HL-60 (cell line): ENCODE measurements around the gene ZNF185.

ENCODE experiments used
- DNase-seq, 2 experiments: peaks; one replicate each; pipeline ENCODE4 v3.0.0-alpha.2; 2010 to 2020; ENCODE audit warnings: low read depth in 1 of 2, low spot score in 1 of 2
- H3K27ac ChIP-seq: fragments of 250-450 bp; sonication (Bioruptor Pico); replicated peaks from 2 replicates; pipeline ENCODE4 v1.5.1; 2020; ENCODE audit warnings: mild to moderate bottlenecking, moderate library complexity
- H3K27me3 ChIP-seq: fragments of 250-450 bp; sonication (Bioruptor Pico); 2 replicates; pipeline ENCODE4 v1.5.1; 2021; ENCODE audit warnings: mild to moderate bottlenecking, moderate library complexity; ENCODE audit not compliant: insufficient read depth, poor library complexity, severe bottlenecking
- H3K4me3 ChIP-seq: replicated peaks from 2 replicates; pipeline ENCODE4 v1.5.1; 2011; ENCODE audit warnings: mild to moderate bottlenecking, control low read depth, low read length; ENCODE audit not compliant: insufficient read depth
- GABPA ChIP-seq: IDR thresholded peaks from 2 replicates; pipeline ENCODE4 v1.6.1; 2012; ENCODE audit warnings: low read depth
- POLR2AphosphoS5 ChIP-seq: IDR thresholded peaks from 2 replicates; pipeline ENCODE4 v1.6.1; 2012; ENCODE audit warnings: low read depth
- SPI1 ChIP-seq: IDR thresholded peaks from 2 replicates; pipeline ENCODE4 v1.6.1; 2012; ENCODE audit warnings: low read depth, mild to moderate bottlenecking, borderline replicate concordance
- TF ChIP-seq, protein P1 (sequence below): IDR thresholded peaks from one replicate; pipeline ENCODE4 v1.5.1; 2011; ENCODE audit warnings: low read length, control low read depth, inconsistent platforms; ENCODE audit not compliant: insufficient read depth
- TF ChIP-seq, protein P2 (sequence below): IDR thresholded peaks from 2 replicates; pipeline ENCODE4 v1.6.1; 2012; ENCODE audit warnings: low read depth; ENCODE audit not compliant: insufficient replicate concordance

The ZNF185 gene

DNA sequence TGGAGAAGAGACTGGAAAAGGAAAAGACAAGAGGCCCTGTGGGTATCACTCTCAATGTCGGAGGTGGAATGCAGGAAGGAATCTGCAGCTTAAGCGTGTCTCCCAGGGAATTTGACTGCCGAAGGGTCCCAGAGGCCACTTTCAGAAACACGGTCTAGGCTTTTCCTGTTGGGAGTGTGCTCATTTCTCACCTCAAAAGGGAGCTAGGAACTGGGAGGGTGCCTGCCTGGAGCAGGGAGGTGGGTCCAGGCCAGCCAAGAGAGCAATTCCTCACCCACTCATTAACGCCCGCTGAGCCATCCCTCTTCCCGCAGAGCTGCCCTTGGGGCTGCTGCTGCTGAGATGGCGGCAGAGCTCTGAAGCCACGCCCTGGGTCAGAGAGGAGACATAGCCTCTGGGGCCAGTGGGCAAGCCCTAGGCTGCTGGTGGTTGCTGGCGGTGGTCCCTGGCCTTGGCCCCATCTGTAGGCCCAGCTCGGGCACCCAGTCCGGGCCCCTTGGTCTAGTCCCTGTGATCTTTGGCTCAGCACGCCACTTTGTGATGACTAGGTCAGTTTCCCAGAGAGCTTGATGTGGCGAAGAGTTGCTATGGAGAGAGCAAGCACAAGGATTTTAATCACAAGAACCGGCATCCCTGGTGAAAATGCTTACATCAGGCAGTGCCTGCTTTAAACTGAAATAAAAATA is 4.1 kb downstream of the ZNF185 start:
- TF ChIP-seq GABPA: no peak
- TF ChIP-seq SPI1: no peak
- H3K4me3 ChIP-seq: no peak overlapping the region
- peaks cover 3% of the 10 kb centered on the region for H3K27me3 ChIP-seq
- no peak overlapping the region for H3K27ac ChIP-seq
- DNase-seq: no peak

DNA sequence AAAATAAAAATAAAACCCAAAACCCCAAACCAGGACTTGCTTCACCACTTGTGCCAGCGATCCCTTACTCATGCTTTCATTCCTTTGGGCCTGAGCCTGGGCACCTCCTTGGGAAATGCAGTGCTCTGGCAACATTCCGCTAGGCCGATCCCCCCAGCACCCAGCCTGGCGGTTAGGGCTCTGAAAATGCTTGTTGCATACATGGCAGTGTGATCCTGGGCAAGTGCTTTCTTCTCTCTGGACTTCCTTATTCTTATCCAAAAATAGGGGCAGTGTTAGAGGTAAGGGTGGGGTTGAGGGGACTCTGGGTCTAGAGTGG is 4.6 kb downstream of the ZNF185 start:
- no peak overlapping the region for H3K27ac ChIP-seq
- no peaks in the 10 kb centered on the region for H3K27me3 ChIP-seq
- TF ChIP-seq SPI1: no peak
- TF ChIP-seq, protein P1, sequence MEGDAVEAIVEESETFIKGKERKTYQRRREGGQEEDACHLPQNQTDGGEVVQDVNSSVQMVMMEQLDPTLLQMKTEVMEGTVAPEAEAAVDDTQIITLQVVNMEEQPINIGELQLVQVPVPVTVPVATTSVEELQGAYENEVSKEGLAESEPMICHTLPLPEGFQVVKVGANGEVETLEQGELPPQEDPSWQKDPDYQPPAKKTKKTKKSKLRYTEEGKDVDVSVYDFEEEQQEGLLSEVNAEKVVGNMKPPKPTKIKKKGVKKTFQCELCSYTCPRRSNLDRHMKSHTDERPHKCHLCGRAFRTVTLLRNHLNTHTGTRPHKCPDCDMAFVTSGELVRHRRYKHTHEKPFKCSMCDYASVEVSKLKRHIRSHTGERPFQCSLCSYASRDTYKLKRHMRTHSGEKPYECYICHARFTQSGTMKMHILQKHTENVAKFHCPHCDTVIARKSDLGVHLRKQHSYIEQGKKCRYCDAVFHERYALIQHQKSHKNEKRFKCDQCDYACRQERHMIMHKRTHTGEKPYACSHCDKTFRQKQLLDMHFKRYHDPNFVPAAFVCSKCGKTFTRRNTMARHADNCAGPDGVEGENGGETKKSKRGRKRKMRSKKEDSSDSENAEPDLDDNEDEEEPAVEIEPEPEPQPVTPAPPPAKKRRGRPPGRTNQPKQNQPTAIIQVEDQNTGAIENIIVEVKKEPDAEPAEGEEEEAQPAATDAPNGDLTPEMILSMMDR: no peak
- no peak for TF ChIP-seq POLR2AphosphoS5
- TF ChIP-seq, protein P2, sequence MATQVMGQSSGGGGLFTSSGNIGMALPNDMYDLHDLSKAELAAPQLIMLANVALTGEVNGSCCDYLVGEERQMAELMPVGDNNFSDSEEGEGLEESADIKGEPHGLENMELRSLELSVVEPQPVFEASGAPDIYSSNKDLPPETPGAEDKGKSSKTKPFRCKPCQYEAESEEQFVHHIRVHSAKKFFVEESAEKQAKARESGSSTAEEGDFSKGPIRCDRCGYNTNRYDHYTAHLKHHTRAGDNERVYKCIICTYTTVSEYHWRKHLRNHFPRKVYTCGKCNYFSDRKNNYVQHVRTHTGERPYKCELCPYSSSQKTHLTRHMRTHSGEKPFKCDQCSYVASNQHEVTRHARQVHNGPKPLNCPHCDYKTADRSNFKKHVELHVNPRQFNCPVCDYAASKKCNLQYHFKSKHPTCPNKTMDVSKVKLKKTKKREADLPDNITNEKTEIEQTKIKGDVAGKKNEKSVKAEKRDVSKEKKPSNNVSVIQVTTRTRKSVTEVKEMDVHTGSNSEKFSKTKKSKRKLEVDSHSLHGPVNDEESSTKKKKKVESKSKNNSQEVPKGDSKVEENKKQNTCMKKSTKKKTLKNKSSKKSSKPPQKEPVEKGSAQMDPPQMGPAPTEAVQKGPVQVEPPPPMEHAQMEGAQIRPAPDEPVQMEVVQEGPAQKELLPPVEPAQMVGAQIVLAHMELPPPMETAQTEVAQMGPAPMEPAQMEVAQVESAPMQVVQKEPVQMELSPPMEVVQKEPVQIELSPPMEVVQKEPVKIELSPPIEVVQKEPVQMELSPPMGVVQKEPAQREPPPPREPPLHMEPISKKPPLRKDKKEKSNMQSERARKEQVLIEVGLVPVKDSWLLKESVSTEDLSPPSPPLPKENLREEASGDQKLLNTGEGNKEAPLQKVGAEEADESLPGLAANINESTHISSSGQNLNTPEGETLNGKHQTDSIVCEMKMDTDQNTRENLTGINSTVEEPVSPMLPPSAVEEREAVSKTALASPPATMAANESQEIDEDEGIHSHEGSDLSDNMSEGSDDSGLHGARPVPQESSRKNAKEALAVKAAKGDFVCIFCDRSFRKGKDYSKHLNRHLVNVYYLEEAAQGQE: no peak
- TF ChIP-seq GABPA: no peak
- H3K4me3 ChIP-seq: no peak overlapping the region
- DNase-seq: no peak

DNA sequence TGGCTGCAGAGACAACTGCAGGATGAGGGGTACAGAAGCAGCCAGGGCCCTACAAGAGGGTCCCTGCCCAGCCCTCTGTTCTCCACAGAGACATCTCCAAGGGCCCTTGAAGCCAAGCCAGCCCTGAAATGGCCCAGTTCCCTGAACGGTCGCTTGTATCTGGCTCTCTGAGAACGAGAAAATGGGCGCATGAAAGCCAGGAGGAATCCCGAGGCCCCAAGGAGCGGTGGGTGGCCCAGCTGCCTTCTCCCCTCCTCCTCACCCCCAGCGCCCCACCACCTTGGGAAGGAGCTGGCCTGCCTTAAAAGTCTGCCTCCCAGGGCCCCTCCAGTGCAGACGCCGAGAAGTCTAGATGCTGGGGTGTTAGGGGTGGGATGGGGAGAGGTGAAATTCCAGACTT is 5.7 kb downstream of the ZNF185 start:
- TF ChIP-seq GABPA: no peak
- TF ChIP-seq SPI1: no peak
- TF ChIP-seq, protein P2: no peak
- no peak for TF ChIP-seq POLR2AphosphoS5
- TF ChIP-seq, protein P1: no peak
- H3K27me3 ChIP-seq: no peaks in the 10 kb centered on the region
- no peak for DNase-seq
- no peak overlapping the region for H3K4me3 ChIP-seq
- no peak overlapping the region for H3K27ac ChIP-seq

DNA sequence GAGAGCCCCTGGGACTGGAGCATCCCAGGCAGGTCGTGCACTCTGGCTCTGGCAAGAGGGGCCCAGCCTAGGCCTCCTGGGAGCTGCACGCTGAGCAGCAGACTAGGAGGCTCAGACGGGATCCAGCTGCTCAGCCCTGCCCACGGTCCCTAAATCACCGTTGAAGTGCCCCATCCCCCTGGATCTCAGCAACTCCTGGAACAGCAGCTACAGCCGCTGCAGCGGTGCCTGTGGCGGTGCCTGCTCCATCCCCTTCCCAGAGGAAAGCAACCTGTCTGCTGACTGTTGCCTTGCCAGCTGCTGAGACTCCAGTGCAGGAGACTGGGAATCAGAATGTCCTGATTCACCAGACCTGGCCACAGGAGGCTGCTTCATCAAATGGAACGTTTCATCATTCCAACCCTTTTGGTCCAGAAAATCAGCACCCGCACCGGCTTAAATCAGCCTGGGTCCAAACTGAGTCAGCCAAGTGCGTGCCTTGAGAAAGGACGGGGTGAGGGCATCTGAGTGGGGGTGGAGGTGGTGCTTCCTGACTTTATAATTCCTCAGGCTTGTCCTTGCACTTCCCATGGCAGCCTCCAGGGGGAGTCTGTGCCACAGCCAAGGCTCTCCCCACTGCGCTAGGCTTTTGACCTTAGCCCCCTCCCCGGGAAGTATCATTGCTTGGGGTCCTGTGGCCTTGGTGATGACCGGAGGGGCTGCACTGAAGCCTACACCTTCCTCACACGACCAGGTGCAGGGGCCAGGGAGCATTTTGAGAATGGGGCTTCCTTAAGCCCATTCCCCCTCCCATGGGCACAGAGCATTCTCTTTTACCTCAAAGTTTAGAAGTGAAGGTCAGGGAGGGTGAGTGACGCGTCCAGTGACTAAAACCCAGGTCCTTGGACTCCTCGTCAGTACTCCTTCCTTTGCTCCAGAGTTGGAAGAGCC is 6.5 kb downstream of the ZNF185 start:
- peak in 1 of 2 experiments; percentile 35 for DNase-seq
- TF ChIP-seq, protein P1: peak; percentile 45
- TF ChIP-seq POLR2AphosphoS5: no peak
- TF ChIP-seq SPI1: no peak
- no peak for TF ChIP-seq GABPA
- TF ChIP-seq, protein P2: no peak
- Histone ChIP-seq H3K27ac (no peak overlapping the region), H3K27me3 (no peaks in the 10 kb centered on the region), H3K4me3 (no peak overlapping the region)
